ENCODE data around the gene MMAB.
"Not testable (repeated sequence)": the region's sequence is repeated elsewhere in the genome, so short reads cannot be mapped to it uniquely, and the experiment has no call there.

- TF ChIP-seq, protein P1, sequence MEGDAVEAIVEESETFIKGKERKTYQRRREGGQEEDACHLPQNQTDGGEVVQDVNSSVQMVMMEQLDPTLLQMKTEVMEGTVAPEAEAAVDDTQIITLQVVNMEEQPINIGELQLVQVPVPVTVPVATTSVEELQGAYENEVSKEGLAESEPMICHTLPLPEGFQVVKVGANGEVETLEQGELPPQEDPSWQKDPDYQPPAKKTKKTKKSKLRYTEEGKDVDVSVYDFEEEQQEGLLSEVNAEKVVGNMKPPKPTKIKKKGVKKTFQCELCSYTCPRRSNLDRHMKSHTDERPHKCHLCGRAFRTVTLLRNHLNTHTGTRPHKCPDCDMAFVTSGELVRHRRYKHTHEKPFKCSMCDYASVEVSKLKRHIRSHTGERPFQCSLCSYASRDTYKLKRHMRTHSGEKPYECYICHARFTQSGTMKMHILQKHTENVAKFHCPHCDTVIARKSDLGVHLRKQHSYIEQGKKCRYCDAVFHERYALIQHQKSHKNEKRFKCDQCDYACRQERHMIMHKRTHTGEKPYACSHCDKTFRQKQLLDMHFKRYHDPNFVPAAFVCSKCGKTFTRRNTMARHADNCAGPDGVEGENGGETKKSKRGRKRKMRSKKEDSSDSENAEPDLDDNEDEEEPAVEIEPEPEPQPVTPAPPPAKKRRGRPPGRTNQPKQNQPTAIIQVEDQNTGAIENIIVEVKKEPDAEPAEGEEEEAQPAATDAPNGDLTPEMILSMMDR (IDR thresholded peaks at IDR 0.05 in 4 of 5, conservative IDR thresholded peaks at IDR 0.05 in 1 of 5): not testable (repeated sequence)
- TF ChIP-seq POLR2A (IDR thresholded peaks at IDR 0.05): not testable (repeated sequence)
These were observed 28.8 kb upstream of the MMAB start for GRCh38 chr12:109602132-109602531.
